ENCODE data around the gene ANKH.
"Not testable (repeated sequence)": the region's sequence is repeated elsewhere in the genome, so short reads cannot be mapped to it uniquely, and the experiment has no call there.

Gene ANKH

DNA sequence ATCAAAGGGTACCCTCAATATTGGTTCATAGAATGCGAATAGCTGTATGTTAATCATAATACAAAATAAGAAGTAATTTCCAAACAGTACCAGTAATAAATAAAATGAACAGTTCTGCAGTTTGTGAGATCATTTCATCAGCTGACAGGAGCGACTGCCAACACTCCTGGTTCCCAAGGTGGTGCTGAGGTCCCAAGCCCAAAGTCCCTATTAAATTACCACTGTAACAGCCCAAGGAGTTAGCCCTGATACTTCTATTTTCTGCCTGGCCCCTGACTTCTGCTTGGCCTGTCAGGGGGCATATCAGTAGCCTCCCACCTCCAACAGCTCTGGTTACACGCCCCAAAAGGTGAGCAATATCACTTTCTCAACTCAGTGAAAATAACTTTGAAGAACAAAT is 47.1 kb downstream of the ANKH start:
- peaks cover 21% of the 10 kb centered on the region; the same call in 1 of the 2 replicates for H4K20me1 ChIP-seq (ENCODE audit: insufficient read depth, low read length)
- no peaks in the 10 kb centered on the region for H3K9me3 ChIP-seq (ENCODE audit: insufficient read depth, low read length, severe bottlenecking)
- no peaks in the 10 kb centered on the region for H3K27me3 ChIP-seq (ENCODE audit: insufficient read depth, low read length, poor library complexity)
- H3K4me3 ChIP-seq (ENCODE audit: low read depth in 1 of 2, low read length in 2 of 2), result no peak overlapping the region
- peaks cover 45% of the 10 kb centered on the region for H3K79me2 ChIP-seq (ENCODE audit: insufficient read depth, low read length)
- peaks cover 3% of the 10 kb centered on the region; the same call in 1 of the 2 replicates for H3K4me1 ChIP-seq (ENCODE audit: insufficient read depth, low read length)
- no peak overlapping the region for H2AFZ ChIP-seq (ENCODE audit: low read depth, low read length)
- H3K27ac ChIP-seq (ENCODE audit: low read length), result no peak overlapping the region
- DNase-seq (no peak), ATAC-seq (ENCODE audit: insufficient read depth, low read depth) (no peak)
- H3K4me2 ChIP-seq (ENCODE audit: insufficient read depth, low read length), result no peak overlapping the region
- TF ChIP-seq, protein P1, sequence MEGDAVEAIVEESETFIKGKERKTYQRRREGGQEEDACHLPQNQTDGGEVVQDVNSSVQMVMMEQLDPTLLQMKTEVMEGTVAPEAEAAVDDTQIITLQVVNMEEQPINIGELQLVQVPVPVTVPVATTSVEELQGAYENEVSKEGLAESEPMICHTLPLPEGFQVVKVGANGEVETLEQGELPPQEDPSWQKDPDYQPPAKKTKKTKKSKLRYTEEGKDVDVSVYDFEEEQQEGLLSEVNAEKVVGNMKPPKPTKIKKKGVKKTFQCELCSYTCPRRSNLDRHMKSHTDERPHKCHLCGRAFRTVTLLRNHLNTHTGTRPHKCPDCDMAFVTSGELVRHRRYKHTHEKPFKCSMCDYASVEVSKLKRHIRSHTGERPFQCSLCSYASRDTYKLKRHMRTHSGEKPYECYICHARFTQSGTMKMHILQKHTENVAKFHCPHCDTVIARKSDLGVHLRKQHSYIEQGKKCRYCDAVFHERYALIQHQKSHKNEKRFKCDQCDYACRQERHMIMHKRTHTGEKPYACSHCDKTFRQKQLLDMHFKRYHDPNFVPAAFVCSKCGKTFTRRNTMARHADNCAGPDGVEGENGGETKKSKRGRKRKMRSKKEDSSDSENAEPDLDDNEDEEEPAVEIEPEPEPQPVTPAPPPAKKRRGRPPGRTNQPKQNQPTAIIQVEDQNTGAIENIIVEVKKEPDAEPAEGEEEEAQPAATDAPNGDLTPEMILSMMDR (IDR thresholded peaks at IDR 0.05; ENCODE audit: borderline replicate concordance, extremely low read depth, low read length, poor library complexity, severe bottlenecking), result no peak
- TF ChIP-seq EZH2 (IDR thresholded peaks at IDR 0.05; ENCODE audit: borderline replicate concordance, low read depth, low read length, severe bottlenecking), result no peak
- no peak overlapping the region for H3K9ac ChIP-seq (ENCODE audit: low read depth, low read length)
- 0 out of 2 replicates have a peak, but pooled peaks cover 12% of the 10 kb centered on the region for H3K36me3 ChIP-seq (ENCODE audit: insufficient read depth, low read length)

DNA sequence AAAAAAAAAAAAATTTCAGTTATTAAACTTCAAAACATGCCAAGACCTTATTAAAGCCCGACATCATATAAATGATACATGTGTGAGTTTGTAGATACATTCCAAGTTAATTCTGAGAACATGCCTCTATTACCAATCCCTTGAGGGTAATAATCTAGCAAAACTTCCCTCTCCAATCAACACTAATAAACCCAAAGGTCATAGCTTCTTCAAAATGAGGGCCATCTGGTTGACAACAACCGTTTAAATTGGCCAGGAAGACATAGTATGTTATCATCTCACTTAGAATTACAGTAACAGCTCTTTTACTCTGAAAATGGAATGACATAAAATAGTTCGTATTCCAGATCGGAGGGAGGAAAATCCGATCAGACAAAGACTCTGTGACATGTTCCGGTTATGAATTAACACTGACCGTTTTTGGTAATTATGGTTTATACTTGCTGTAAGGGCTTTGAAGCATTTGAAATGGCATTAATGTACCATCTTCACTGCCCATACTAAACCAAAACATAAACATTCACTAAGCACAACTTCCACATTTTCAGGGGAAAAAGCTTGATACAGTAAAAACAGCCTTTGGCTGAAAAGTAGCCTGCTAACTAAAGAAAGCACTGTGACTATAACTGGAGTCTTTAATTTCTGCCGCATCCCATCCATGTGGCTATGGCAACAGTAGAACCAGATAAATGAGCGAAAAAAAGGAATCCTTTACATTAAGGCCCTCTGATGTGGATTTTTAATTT is 50.3 kb downstream of the ANKH start:
- TF ChIP-seq EZH2 (IDR thresholded peaks at IDR 0.05; ENCODE audit: borderline replicate concordance, low read depth, low read length, severe bottlenecking), result no peak
- TF ChIP-seq, protein P1 (IDR thresholded peaks at IDR 0.05; ENCODE audit: borderline replicate concordance, extremely low read depth, low read length, poor library complexity, severe bottlenecking), result no peak
- H2AFZ ChIP-seq (ENCODE audit: low read depth, low read length), result no peak overlapping the region
- H3K36me3 ChIP-seq (ENCODE audit: insufficient read depth, low read length), result 0 out of 2 replicates have a peak, but pooled peaks cover 2% of the 10 kb centered on the region
- H3K4me3 ChIP-seq (ENCODE audit: low read depth in 1 of 2, low read length in 2 of 2), result no peak overlapping the region
- peaks cover 56% of the 10 kb centered on the region for H3K79me2 ChIP-seq (ENCODE audit: insufficient read depth, low read length)
- DNase-seq (no peak), ATAC-seq (ENCODE audit: insufficient read depth, low read depth) (no peak)
- H3K4me1 ChIP-seq (ENCODE audit: insufficient read depth, low read length), result no peaks in the 10 kb centered on the region
- H3K9me3 ChIP-seq (ENCODE audit: insufficient read depth, low read length, severe bottlenecking), result no peaks in the 10 kb centered on the region
- no peak overlapping the region for H3K27ac ChIP-seq (ENCODE audit: low read length)
- peaks cover 18% of the 10 kb centered on the region; the same call in 1 of the 2 replicates for H4K20me1 ChIP-seq (ENCODE audit: insufficient read depth, low read length)
- H3K9ac ChIP-seq (ENCODE audit: low read depth, low read length), result no peak overlapping the region
- H3K27me3 ChIP-seq (ENCODE audit: insufficient read depth, low read length, poor library complexity), result no peaks in the 10 kb centered on the region
- no peak overlapping the region for H3K4me2 ChIP-seq (ENCODE audit: insufficient read depth, low read length)

DNA sequence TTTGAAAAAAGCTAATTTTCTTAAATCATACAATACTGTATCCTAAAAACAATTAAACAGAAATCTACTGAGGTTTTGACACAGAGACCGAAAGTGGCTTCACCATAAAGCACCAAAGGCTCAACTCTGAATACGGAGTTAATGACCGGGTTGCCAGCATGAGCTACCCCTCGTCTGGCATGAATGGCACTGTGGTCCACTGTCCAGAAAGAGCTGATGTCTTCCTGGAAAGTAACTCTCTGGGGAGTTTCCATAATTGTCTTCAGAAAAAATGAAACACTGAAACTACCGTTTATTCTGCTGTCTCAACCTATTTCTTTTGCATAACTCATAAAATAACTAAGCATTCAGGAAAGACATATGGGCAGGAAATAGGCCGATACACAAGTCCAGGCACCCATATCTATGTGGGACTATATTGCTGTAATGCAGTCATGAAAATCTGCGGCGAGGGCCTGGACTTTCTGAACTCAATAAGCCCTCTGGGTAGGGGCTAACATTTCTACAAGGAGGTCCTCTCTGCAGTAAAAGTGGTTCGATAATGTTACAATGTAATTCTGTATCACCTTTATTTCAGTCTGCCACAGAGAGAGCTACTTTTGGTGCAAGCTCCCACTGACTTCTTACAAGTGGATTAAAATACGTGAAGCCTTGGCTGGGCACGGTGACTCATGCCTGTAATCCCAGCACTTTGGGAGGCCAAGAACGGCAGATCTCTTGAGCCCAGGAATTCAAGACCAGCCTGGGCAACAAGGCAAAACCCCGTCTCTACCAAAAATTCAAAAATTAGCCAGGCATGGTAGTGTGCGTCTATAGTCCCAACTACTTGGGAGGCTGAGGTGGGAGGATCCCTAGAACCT is 52.4 kb downstream of the ANKH start:
- Histone ChIP-seq H3K79me2 (ENCODE audit: insufficient read depth, low read length) (peaks cover 64% of the 10 kb centered on the region), H3K4me2 (ENCODE audit: insufficient read depth, low read length) (no peak overlapping the region), H3K4me3 (ENCODE audit: low read depth in 1 of 2, low read length in 2 of 2) (no peak overlapping the region), H3K4me1 (ENCODE audit: insufficient read depth, low read length) (no peaks in the 10 kb centered on the region; the same call in 1 of the 2 replicates), H3K9ac (ENCODE audit: low read depth, low read length) (no peak overlapping the region), H3K27me3 (ENCODE audit: insufficient read depth, low read length, poor library complexity) (no peaks in the 10 kb centered on the region), H4K20me1 (ENCODE audit: insufficient read depth, low read length) (peaks cover 19% of the 10 kb centered on the region; the same call in 1 of the 2 replicates), H3K27ac (ENCODE audit: low read length) (no peak overlapping the region), H3K36me3 (ENCODE audit: insufficient read depth, low read length) (0 out of 2 replicates have a peak, but pooled peaks cover 2% of the 10 kb centered on the region), H3K9me3 (ENCODE audit: insufficient read depth, low read length, severe bottlenecking) (no peaks in the 10 kb centered on the region), H2AFZ (ENCODE audit: low read depth, low read length) (no peak overlapping the region)
- DNase-seq, result no peak
- ATAC-seq (ENCODE audit: insufficient read depth, low read depth), result no peak
- TF ChIP-seq, protein P1 (IDR thresholded peaks at IDR 0.05; ENCODE audit: borderline replicate concordance, extremely low read depth, low read length, poor library complexity, severe bottlenecking), result no peak
- TF ChIP-seq EZH2 (IDR thresholded peaks at IDR 0.05; ENCODE audit: borderline replicate concordance, low read depth, low read length, severe bottlenecking), result no peak

DNA sequence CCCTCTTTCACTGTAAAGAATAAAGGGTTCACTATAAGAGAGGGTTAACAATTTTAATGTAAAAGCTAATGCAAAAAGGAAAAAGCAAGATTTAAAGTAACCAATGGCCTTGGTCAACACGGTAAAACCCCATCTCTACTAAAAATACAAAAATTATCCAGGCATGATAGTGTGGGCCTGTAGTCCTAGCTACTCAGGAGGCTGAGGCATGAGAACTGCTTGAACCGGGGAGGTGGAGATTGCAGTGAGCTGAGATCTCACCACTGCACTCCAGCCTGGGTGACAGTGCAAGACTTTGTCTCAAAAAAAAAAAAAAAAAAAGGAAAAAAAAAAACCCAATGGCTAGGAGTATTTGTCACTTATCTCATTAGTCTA is 53.8 kb downstream of the ANKH start:
- H3K4me2 ChIP-seq (ENCODE audit: insufficient read depth, low read length); H2AFZ ChIP-seq (ENCODE audit: low read depth, low read length); H3K27ac ChIP-seq (ENCODE audit: low read length); ATAC-seq (ENCODE audit: insufficient read depth, low read depth); H3K9me3 ChIP-seq (ENCODE audit: insufficient read depth, low read length, severe bottlenecking); H3K9ac ChIP-seq (ENCODE audit: low read depth, low read length); H3K4me3 ChIP-seq (ENCODE audit: low read depth in 1 of 2, low read length in 2 of 2); H3K27me3 ChIP-seq (ENCODE audit: insufficient read depth, low read length, poor library complexity); DNase-seq; H3K36me3 ChIP-seq (ENCODE audit: insufficient read depth, low read length): not testable (repeated sequence)
- Histone ChIP-seq H3K4me1 (ENCODE audit: insufficient read depth, low read length) (peaks cover 14% of the 10 kb centered on the region), H4K20me1 (ENCODE audit: insufficient read depth, low read length) (peaks cover 19% of the 10 kb centered on the region; the same call in 1 of the 2 replicates), H3K79me2 (ENCODE audit: insufficient read depth, low read length) (peaks cover 70% of the 10 kb centered on the region)

Data from DND-41 (cell line).